HepG2 (cell line): ENCODE measurements around the gene P2RX6. TPM values are rescaled to one million over a fixed set of nuclear protein-coding genes. Genes with fewer than 3 reads are reported as not detected.

Source experiments
- ONECUT2 ChIP-seq: sonication (generic); formaldehyde crosslinking; IDR thresholded peaks from 2 replicates; pipeline ENCODE4 v1.4.0; 2020; ENCODE audit warnings: missing genetic modification reagents
- PCBP2 ChIP-seq: fragments of 200-400 bp; formaldehyde crosslinking; optimal IDR thresholded peaks from 2 replicates; pipeline ENCODE3; 2018; ENCODE audit warnings: low read length, low read depth; ENCODE audit not compliant: poor library complexity, severe bottlenecking
- U2AF2 ChIP-seq: fragments of 200-400 bp; formaldehyde crosslinking; IDR thresholded peaks from 2 replicates; pipeline ENCODE4 v1.6.1; 2017; ENCODE audit warnings: low read depth, mild to moderate bottlenecking, low read length
- ZNF343 ChIP-seq: sonication (generic); formaldehyde crosslinking; IDR thresholded peaks from 2 replicates; pipeline ENCODE4 v1.4.0; 2020; ENCODE audit warnings: mild to moderate bottlenecking, missing genetic modification reagents
- ZNF570 ChIP-seq: sonication (generic); formaldehyde crosslinking; IDR thresholded peaks from 2 replicates; pipeline ENCODE4 v1.4.0; 2020; ENCODE audit warnings: mild to moderate bottlenecking, missing genetic modification reagents, borderline replicate concordance
- ZNF720 ChIP-seq: sonication (generic); formaldehyde crosslinking; IDR thresholded peaks from 2 replicates; pipeline ENCODE4 v1.4.0; 2020; ENCODE audit warnings: missing genetic modification reagents
- polyA plus RNA-seq, 8 experiments: library from polyadenylated mRNA; depleted of rRNA in 3 of 8; stranded (reverse) in 7 of 8; unstranded in 1 of 8; fragments of >200 nt; fragmentation: Illumina TruSeq in 4 of 8; extraction: Trizol in 4 of 8; gene quantifications; 2 replicates each; pipeline versions ENCODE4 v1.2.1 to v1.2.3, GENCODE V29; 2011 to 2016; ENCODE audit warnings: low read depth in 4 of 8, missing spikeins in 1 of 8, mixed read lengths in 1 of 8; ENCODE audit not compliant: insufficient read depth in 1 of 8
- total RNA-seq, 5 experiments: library from RNA; depleted of rRNA; stranded (reverse); fragments of >200 nt; fragmentation: Illumina TruSeq; extraction: Trizol; gene quantifications; 2 replicates each; pipeline ENCODE4 v1.2.3, GENCODE V29; 2016; ENCODE audit warnings: low read depth in 1 of 5
- TF ChIP-seq, protein P1 (sequence below): sonication (generic); formaldehyde crosslinking; IDR thresholded peaks from 2 replicates; pipeline ENCODE4 v1.8.0; 2022; ENCODE audit warnings: mild to moderate bottlenecking, missing genetic modification reagents, moderate library complexity
- TF ChIP-seq, protein P2 (sequence below): sonication (generic); formaldehyde crosslinking; conservative IDR thresholded peaks from 2 replicates; pipeline ENCODE4 v1.4.0; 2020; ENCODE audit warnings: mild to moderate bottlenecking, missing genetic modification reagents, moderate library complexity
- TF ChIP-seq, protein P3 (sequence below): IDR thresholded peaks from 2 replicates; pipeline ENCODE4 v1.6.1; 2012; ENCODE audit warnings: inconsistent platforms
- TF ChIP-seq, protein P4 (sequence below): sonication (generic); formaldehyde crosslinking; IDR thresholded peaks from 2 replicates; pipeline ENCODE4 v1.5.0; 2020; ENCODE audit warnings: mild to moderate bottlenecking, missing genetic modification reagents, borderline replicate concordance
- TF ChIP-seq, protein P5 (sequence below): sonication (generic); formaldehyde crosslinking; IDR thresholded peaks from 2 replicates; pipeline ENCODE4 v1.4.0; 2020; ENCODE audit warnings: missing genetic modification reagents, borderline replicate concordance

The P2RX6 gene
- total and polyA plus RNA-seq, 2 of the 13 experiments (the other 11 are each of a cell fraction or from before 2014, with no cell fraction given) = 0.04 to 0.12 TPM

DNA sequence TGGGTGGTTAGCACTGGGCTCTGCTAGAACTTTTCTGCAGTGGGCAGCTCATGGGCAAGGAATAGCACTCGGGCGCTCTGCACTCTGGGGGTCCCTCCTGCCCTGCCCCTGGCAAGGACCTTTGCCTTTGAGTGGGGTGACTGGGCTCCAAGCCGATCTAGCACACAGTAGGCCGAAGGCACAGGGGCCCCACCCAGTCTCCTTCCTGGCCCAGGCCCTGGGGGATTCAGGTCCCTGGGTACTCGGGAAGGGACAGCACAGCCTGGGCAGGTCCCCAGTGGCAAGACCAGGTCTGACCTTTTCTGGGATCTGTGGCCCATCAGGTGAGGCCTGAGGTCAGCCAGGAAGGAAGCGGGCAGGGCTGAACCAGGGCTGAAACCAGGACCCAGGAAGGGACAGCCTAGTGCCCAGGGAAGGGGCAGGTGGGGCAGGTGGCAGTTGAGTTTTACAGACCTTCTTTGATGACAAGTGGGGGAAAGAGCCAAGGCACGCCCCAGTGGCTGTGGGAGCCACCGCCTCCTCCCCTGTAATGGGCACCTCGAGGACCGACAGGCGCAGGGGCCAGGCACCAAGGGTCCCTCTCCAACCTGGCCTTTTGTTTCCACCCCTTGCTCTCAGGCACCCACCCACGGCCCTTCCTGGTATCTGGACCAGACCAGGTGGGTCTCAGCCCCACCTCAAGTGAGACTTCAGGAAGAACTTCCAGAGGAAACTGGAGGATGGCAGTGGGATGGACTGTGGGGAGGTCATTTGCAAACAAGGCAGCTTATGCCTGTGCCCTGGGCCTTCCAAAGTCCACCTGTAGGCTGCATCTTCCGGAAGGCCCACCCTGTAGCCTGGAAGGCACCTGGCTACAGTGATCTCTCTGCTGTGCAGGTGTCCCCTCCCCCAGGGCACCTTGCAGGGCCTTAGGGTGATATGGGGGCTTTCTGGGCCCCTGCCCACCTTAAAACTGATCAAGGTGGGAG, 48.8 kb upstream of the P2RX6 start (continued):
- TF ChIP-seq, protein P1, sequence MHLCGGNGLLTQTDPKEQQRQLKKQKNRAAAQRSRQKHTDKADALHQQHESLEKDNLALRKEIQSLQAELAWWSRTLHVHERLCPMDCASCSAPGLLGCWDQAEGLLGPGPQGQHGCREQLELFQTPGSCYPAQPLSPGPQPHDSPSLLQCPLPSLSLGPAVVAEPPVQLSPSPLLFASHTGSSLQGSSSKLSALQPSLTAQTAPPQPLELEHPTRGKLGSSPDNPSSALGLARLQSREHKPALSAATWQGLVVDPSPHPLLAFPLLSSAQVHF (CRISPR knock-in tag) = no peak
- TF ChIP-seq, protein P2, sequence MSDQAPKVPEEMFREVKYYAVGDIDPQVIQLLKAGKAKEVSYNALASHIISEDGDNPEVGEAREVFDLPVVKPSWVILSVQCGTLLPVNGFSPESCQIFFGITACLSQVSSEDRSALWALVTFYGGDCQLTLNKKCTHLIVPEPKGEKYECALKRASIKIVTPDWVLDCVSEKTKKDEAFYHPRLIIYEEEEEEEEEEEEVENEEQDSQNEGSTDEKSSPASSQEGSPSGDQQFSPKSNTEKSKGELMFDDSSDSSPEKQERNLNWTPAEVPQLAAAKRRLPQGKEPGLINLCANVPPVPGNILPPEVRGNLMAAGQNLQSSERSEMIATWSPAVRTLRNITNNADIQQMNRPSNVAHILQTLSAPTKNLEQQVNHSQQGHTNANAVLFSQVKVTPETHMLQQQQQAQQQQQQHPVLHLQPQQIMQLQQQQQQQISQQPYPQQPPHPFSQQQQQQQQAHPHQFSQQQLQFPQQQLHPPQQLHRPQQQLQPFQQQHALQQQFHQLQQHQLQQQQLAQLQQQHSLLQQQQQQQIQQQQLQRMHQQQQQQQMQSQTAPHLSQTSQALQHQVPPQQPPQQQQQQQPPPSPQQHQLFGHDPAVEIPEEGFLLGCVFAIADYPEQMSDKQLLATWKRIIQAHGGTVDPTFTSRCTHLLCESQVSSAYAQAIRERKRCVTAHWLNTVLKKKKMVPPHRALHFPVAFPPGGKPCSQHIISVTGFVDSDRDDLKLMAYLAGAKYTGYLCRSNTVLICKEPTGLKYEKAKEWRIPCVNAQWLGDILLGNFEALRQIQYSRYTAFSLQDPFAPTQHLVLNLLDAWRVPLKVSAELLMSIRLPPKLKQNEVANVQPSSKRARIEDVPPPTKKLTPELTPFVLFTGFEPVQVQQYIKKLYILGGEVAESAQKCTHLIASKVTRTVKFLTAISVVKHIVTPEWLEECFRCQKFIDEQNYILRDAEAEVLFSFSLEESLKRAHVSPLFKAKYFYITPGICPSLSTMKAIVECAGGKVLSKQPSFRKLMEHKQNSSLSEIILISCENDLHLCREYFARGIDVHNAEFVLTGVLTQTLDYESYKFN = peak; percentile 69
- no peak for TF ChIP-seq ZNF570 (CRISPR knock-in tag)
- TF ChIP-seq ZNF343 = no peak
- TF ChIP-seq ONECUT2 (CRISPR knock-in tag) = no peak
- TF ChIP-seq, protein P3, sequence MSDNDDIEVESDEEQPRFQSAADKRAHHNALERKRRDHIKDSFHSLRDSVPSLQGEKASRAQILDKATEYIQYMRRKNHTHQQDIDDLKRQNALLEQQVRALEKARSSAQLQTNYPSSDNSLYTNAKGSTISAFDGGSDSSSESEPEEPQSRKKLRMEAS = 0 out of 2 replicates have a peak, but pooled peaks have one; percentile 40
- no peak for TF ChIP-seq ZNF720 (CRISPR knock-in tag)
- TF ChIP-seq U2AF2 = no peak
- TF ChIP-seq, protein P4, sequence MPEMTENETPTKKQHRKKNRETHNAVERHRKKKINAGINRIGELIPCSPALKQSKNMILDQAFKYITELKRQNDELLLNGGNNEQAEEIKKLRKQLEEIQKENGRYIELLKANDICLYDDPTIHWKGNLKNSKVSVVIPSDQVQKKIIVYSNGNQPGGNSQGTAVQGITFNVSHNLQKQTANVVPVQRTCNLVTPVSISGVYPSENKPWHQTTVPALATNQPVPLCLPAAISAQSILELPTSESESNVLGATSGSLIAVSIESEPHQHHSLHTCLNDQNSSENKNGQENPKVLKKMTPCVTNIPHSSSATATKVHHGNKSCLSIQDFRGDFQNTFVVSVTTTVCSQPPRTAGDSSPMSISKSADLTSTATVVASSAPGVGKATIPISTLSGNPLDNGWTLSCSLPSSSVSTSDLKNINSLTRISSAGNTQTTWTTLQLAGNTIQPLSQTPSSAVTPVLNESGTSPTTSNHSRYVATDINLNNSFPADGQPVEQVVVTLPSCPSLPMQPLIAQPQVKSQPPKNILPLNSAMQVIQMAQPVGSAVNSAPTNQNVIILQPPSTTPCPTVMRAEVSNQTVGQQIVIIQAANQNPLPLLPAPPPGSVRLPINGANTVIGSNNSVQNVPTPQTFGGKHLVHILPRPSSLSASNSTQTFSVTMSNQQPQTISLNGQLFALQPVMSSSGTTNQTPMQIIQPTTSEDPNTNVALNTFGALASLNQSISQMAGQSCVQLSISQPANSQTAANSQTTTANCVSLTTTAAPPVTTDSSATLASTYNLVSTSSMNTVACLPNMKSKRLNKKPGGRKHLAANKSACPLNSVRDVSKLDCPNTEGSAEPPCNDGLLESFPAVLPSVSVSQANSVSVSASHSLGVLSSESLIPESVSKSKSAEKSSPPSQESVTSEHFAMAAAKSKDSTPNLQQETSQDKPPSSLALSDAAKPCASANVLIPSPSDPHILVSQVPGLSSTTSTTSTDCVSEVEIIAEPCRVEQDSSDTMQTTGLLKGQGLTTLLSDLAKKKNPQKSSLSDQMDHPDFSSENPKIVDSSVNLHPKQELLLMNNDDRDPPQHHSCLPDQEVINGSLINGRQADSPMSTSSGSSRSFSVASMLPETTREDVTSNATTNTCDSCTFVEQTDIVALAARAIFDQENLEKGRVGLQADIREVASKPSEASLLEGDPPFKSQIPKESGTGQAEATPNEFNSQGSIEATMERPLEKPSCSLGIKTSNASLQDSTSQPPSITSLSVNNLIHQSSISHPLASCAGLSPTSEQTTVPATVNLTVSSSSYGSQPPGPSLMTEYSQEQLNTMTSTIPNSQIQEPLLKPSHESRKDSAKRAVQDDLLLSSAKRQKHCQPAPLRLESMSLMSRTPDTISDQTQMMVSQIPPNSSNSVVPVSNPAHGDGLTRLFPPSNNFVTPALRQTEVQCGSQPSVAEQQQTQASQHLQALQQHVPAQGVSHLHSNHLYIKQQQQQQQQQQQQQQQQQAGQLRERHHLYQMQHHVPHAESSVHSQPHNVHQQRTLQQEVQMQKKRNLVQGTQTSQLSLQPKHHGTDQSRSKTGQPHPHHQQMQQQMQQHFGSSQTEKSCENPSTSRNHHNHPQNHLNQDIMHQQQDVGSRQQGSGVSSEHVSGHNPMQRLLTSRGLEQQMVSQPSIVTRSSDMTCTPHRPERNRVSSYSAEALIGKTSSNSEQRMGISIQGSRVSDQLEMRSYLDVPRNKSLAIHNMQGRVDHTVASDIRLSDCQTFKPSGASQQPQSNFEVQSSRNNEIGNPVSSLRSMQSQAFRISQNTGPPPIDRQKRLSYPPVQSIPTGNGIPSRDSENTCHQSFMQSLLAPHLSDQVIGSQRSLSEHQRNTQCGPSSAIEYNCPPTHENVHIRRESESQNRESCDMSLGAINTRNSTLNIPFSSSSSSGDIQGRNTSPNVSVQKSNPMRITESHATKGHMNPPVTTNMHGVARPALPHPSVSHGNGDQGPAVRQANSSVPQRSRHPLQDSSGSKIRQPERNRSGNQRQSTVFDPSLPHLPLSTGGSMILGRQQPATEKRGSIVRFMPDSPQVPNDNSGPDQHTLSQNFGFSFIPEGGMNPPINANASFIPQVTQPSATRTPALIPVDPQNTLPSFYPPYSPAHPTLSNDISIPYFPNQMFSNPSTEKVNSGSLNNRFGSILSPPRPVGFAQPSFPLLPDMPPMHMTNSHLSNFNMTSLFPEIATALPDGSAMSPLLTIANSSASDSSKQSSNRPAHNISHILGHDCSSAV (CRISPR knock-in tag) = no peak
- TF ChIP-seq PCBP2 = no peak
- TF ChIP-seq, protein P5, sequence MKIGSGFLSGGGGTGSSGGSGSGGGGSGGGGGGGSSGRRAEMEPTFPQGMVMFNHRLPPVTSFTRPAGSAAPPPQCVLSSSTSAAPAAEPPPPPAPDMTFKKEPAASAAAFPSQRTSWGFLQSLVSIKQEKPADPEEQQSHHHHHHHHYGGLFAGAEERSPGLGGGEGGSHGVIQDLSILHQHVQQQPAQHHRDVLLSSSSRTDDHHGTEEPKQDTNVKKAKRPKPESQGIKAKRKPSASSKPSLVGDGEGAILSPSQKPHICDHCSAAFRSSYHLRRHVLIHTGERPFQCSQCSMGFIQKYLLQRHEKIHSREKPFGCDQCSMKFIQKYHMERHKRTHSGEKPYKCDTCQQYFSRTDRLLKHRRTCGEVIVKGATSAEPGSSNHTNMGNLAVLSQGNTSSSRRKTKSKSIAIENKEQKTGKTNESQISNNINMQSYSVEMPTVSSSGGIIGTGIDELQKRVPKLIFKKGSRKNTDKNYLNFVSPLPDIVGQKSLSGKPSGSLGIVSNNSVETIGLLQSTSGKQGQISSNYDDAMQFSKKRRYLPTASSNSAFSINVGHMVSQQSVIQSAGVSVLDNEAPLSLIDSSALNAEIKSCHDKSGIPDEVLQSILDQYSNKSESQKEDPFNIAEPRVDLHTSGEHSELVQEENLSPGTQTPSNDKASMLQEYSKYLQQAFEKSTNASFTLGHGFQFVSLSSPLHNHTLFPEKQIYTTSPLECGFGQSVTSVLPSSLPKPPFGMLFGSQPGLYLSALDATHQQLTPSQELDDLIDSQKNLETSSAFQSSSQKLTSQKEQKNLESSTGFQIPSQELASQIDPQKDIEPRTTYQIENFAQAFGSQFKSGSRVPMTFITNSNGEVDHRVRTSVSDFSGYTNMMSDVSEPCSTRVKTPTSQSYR (CRISPR knock-in tag) = 0 out of 2 replicates have a peak, but pooled peaks have one; percentile 23
